Lung microvascular endothelial cell (primary cell): Measurements from ENCODE around the gene DRC7. TPM values are rescaled to one million over a fixed set of nuclear protein-coding genes. Genes with fewer than 3 reads are reported as not detected.
"Not testable (repeated sequence)": the region's sequence is repeated elsewhere in the genome, so short reads cannot be mapped to it uniquely, and the experiment has no call there.

Experiments
- DNase-seq, 2 donors: peaks; one replicate each; pipeline versions ENCODE4 v3.0.0 to v3.0.0-alpha.2; 2010; ENCODE audit warnings: low read depth in 2 of 2
- total RNA-seq: library from RNA; depleted of rRNA; stranded (reverse); fragments of >200 nt; gene quantifications from 2 replicates; pipeline ENCODE4 v1.2.1, GENCODE V29; 2014

Gene DRC7
- total RNA-seq, 1 donor from 2014 or later, result 0.20 TPM

DNA sequence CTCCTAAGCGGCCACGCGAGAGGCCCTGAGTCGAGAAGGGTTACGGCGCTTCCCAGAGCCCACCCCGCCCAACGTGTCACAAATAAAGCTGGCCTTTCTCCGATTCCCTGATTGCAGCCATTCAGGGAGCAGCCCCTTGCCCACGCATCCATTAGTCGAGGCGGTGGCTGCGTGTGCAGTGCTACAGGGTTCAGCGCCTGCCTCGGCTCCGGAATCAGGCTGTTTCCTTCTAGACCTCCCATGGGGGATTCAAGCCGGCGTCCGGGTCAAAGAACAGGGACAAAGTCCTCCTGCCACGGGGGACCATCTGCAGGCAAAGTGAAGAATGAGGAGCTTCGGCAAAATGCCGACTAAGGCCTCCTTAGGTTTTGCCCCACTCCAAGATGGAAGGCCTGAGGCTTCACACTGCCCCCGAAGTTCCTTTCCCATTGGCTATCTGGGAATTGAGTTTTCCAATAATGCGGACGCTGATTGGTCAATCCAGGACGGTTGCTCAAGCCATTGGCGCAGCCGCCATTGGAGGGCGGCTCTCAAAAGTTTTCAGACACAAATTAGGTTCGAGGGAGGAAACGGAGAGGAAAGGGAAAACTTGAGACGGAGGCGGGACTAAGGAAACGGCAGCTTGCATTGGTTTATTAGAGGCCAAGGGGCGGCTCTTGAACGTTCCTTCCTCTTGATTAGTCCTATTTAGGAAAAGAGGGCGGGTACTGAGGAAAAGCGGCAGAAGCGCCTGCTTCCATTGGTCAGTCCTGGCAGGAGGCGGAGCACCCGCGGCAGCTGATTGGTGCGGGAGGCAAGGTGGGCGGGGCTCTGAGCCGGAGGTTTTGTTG, 40.5 kb downstream of the DRC7 start:
- DNase-seq, result peak; percentile 100

DNA sequence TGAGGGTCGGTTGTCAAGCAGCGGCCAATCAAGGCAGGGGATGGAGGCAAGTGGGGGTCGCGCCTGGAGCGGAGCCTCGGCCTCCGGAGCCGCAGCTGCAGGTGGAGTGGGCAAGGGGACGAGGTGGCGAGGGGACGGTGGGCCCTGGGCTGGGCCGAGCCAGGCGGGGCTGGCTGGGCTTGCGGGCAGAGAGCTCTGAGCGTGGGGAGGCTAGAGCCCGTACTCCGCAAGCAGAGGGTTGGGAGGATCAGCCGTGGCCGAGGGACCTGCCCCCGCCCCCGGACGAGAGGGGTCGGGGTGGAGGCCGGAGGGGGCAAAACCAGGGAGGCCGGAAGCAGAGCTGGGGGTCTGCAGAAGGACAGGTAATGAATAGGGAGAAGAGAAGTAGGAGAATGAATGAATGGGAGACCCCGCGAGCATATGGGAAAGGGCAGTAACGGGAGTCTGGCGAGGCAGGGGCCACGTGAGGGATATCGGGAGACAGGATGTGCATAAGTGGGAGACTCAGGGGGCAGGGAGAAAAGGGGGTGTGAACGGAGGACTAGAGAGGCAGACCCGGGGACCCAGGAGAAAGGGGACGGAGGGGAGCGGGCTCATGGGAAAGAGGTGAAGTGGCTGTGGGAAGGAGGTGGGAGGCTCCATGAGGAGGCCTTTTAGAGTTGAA, 41.3 kb downstream of the DRC7 start, which contains the start of gene KATNB1:
KATNB1 (plus strand) TSS at position 16 of the 664 bp plus-strand sequence. CDS start 1,474 bp downstream, outside the sequence.
- DNase-seq, result peak; percentile 36 to 43

GRCh38 chr16:57736419-57737351, 42.1 kb downstream of the DRC7 start:
- peak; percentile 85 to 89 for DNase-seq

DNA sequence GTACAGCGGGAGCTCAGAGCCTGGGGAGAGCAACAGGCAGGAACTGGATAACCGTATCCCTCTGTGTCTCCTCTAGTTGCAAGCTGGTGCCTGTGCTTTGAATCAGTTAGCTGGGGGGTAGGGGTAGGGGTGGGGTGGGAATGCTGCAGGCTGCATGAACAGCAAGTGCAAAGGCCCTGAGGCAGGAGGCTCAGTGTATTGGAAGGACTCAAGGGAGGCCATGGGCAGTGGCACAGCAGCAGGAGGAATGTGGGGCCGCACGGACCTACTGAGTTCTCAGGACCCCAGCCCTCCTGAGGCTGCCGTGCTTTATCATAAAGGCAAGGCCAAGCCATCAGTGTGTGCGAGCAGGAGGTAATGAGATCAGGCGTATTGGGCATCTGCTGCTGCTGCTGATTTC, 44.2 kb downstream of the DRC7 start:
- DNase-seq, result no peak

- no peak for DNase-seq
Measured at GRCh38 chr16:57739756-57740422, 45.3 kb downstream of the DRC7 start.

DNA sequence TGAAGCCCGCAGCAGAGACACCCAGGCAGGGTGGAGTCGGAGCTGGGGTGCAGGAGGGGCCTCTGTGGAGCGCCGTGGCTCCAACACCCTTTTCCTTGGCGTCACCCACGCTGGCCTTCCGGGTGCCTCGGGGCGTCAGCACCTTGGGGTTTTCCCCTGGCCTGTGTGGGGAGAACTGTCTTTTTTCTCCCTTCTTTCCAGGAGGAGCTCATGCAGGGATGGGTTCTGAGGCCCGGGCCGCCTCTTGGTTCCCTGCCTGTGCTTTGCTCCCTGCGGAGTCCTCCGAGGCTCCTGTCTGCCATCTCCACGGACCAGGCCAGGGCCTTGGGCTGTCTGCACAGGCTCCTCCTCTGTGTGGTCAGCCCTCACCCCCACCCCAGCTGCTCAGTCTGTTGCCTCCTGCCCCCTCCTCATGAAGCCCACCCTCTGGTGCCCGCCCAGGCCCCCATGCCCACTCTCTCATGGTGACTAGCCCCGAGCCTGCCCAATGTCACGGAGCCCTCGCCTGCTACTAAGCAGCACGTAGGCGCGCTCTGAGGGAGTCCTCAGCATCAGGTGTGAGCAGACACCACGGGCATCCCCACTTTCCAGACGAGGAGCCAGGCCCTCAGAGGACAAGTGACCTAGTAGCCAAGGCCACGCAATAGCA, 45.9 kb downstream of the DRC7 start:
- no peak for DNase-seq

DNA sequence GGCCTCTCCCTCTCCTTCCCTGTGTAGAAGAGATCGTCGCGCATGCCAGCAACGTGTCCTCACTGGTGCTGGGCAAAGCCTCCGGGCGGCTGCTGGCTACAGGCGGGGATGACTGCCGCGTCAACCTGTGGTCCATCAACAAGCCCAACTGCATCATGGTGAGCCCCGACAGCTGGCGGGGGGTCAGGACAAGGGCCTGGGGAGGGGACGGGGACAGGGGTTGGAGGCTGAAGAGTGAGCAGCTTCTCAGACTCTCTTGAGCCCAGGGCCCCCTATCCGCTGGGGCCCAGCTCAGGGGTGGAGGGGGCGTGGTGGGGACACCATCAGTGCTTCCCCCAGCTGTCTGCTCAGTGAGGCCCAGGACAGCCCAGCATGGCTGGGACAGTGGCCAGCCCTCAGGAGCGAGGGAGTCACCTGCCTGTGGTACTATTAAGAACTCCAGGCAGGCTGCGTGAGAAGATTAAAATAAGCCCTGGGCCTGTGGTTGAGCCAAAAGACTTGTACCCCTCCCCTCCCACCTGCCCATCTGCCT, 47.1 kb downstream of the DRC7 start:
- no peak for DNase-seq

DNA sequence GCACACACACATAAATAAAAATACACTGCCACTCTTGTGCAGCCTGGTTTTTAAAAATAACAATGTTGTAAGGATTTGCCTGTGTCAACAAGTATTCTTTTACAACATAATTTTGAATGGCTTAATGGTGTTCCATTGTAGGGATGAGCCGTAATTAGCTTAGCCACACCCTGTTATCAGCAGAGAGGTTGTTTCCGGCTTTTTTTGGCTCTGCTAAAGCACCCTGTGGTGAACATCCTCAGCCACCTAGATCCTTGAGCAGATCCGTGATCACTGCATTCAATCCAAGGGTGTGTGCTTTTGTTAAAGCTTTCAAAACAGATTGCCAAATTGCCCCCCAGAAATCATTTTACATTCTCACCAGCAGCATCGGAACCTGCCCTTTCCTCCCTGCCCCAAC, 47.9 kb downstream of the DRC7 start:
- no peak for DNase-seq

- DNase-seq, result no peak
Measured at GRCh38 chr16:57743458-57743857, 48.9 kb downstream of the DRC7 start.

GRCh38 chr16:57743886-57744641, 49.5 kb downstream of the DRC7 start:
- no peak for DNase-seq

DNA sequence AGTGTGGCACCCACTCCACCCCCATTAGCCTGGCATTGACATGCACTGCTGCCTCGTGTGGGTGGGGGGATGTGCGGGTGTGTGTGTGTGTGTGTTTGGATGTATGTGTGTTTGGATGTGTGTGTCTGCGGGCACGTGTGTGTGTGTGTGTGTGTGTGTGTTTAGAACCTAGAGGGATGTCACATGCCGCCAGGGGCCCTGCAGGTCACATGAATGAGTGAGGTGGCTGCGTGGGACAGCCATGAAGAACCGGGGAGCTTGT, 50.0 kb downstream of the DRC7 start:
- DNase-seq, result no peak

DNA sequence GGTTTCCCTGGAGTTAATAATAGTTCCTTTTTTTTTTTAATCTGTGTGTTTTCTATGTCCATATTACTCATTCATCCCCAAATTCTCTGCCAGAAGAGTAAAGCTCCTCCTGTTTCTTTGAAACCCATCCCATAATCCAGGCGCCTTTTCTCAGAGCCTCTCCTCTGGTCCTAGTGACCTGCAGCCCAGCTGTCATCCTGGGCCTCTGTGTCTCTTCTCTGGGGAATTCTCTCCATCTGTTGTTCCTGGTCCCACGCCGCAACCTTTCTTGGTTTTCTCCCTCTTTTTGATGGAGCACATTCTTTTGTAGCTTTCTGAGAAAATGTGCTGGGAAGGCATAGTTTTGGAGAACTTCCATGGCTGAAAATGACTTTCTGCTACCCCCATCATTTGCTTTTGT, 51.2 kb downstream of the DRC7 start:
- DNase-seq, result no peak

DNA sequence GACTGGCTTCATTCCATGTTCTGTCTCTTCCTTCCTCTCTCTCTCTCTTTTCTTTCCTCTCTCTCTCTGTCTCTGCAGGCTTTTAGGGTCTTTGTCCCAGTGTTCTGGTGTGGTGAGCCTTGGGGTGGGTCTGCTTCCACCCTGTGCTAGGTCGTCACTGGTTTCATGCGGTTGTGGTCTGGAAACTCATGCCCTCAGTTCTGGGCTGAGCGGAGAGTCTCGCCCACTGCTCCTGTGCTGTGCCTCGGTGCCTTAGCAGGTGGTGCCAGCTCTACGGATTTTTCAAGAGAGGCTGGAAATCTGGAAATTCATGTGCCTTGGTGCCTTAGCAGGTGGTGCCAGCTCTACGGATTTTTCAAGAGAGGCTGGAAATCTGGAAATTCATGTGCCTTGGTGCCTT, 51.7 kb downstream of the DRC7 start:
- DNase-seq, result not testable (repeated sequence)

- no peak for DNase-seq
Measured at GRCh38 chr16:57747091-57747490, 52.5 kb downstream of the DRC7 start.

DNA sequence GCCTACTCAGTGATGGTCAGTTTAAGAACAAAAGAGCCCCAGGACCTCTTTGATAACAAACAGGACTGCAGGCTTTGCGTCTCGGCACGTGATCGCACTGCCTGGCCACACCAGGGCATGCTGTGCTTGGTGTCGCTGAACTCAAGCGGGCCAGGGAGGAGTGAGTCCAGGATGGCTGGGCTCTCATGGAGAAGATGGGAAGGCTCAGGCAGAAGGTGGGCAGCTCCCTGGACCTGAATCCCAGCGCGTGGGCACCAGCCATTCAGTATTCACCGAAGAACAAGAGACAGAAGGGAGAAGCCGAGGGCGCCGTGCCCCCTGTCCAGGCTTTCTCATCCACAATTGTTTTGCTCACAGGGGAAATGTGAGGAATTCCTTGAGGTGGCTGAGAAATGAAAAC, 52.9 kb downstream of the DRC7 start:
- no peak for DNase-seq

DNA sequence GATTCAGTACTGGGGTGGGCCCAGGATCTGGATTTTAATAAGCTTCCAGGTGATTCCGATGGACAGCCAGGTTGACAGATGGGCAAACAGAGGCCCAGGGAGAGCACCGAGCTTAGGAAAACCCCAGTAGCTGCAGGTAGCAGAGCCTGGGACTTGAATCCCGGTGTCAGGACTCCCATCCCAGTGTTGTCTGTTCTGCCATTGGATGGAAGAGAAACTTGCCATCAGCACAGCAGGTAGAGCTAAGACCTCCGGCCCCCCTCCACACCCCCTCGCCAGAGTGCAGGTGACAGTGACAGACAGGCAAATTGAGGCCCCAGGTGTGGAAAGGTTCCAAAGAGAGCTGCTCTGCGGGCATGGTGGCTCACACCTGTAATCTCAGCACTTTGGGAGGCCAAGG, 53.4 kb downstream of the DRC7 start:
- no peak for DNase-seq

GRCh38 chr16:57748596-57748995, 54.0 kb downstream of the DRC7 start:
- DNase-seq, result no peak

DNA sequence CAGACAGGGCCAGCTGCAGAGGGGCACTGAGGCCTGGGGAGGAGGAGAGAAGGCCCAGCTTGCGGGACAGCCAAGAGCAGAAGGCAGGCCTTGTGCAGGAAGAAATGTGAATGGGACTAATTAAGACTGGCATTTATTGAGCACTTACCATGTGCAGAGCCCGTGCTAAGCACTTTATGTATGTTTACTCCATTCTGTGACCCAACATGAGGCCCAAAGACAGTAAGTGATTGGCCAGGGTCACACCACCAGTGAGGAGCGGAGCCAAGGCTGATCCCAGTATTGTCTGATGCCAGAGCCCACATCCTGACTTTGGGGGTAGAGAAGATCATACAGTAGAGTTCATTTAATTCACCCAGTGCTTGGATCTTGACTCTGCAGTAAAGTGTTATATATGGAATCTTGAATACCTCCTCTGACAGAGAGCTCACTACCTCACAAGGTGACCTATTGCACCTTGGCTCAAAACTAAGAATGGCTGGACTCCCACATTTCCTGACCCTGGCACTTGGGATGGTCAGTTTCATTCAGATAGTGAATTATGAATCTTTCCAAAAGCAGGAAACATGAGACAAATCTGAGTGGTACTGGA, 54.6 kb downstream of the DRC7 start:
- no peak for DNase-seq

GRCh38 chr16:57749856-57750452, 55.3 kb downstream of the DRC7 start:
- no peak for DNase-seq
